Mucosa of rectum (tissue), 2 donors: ENCODE measurements around the gene ETFA.
"Not testable (repeated sequence)": the region's sequence is repeated elsewhere in the genome, so short reads cannot be mapped to it uniquely, and the experiment has no call there.

Source experiments
- H3K27ac ChIP-seq, 2 donors: one replicate each; pipeline ENCODE4 v1.7.0; 2013; ENCODE audit warnings: inconsistent platforms in 2 of 2, low read depth in 2 of 2, low read length in 2 of 2
- H3K27me3 ChIP-seq, 2 donors: one replicate each; pipeline ENCODE4 v1.7.0; 2013; ENCODE audit warnings: low read length in 2 of 2; ENCODE audit not compliant: control insufficient read depth in 2 of 2, insufficient read depth in 2 of 2
- H3K36me3 ChIP-seq, 2 donors: one replicate each; pipeline ENCODE4 v1.7.0; 2013; ENCODE audit warnings: low read length in 2 of 2; ENCODE audit not compliant: control insufficient read depth in 2 of 2, insufficient read depth in 2 of 2
- H3K4me1 ChIP-seq, 2 donors: one replicate each; pipeline ENCODE4 v1.7.0; 2013; ENCODE audit warnings: low read length in 2 of 2, mild to moderate bottlenecking in 1 of 2; ENCODE audit not compliant: control insufficient read depth in 2 of 2, insufficient read depth in 2 of 2
- H3K4me3 ChIP-seq, 2 donors: one replicate each; pipeline ENCODE4 v1.7.0; 2013; ENCODE audit warnings: low read length in 2 of 2
- H3K9ac ChIP-seq, 2 donors: one replicate each; pipeline ENCODE4 v1.7.0; 2013; ENCODE audit warnings: low read length in 2 of 2, low read depth in 1 of 2, mild to moderate bottlenecking in 1 of 2
- H3K9me3 ChIP-seq, 2 donors: one replicate each; pipeline ENCODE4 v1.7.0; 2013; ENCODE audit warnings: low read length in 2 of 2; ENCODE audit not compliant: control insufficient read depth in 2 of 2
- donor health status: healthy.
- donor health status: Normal muscosa, but diverticular disease.

Gene ETFA

GRCh38 chr15:76327191-76328105, 16.2 kb upstream of the ETFA start:
- Histone ChIP-seq H3K4me1 (no peaks in the 10 kb centered on the region), H3K27ac (no peak overlapping the region), H3K4me3 (no peak overlapping the region), H3K9ac (no peak overlapping the region), H3K9me3 (no peaks in the 10 kb centered on the region), H3K36me3 (no peaks in the 10 kb centered on the region), H3K27me3 (peaks cover 5 to 8% of the 10 kb centered on the region in 2 donors)

- Histone ChIP-seq H3K36me3 (no peaks in the 10 kb centered on the region), H3K27me3 (peaks cover 11 to 14% of the 10 kb centered on the region in 2 donors), H3K27ac (no peak overlapping the region), H3K4me1 (no peaks in the 10 kb centered on the region), H3K4me3 (no peak overlapping the region), H3K9ac (no peak overlapping the region), H3K9me3 (no peaks in the 10 kb centered on the region)
These were observed 14.4 kb upstream of the ETFA start for GRCh38 chr15:76325704-76326103.

- H3K4me3 ChIP-seq: no peak overlapping the region
- H3K27ac ChIP-seq: no peak overlapping the region
These were observed 12.8 kb upstream of the ETFA start for GRCh38 chr15:76324066-76324465.

GRCh38 chr15:76321602-76322001, 10.3 kb upstream of the ETFA start:
- H3K4me1 ChIP-seq: no peaks in the 10 kb centered on the region
- H3K4me3 ChIP-seq: no peak overlapping the region
- no peaks in the 10 kb centered on the region for H3K36me3 ChIP-seq
- no peaks in the 10 kb centered on the region for H3K9me3 ChIP-seq
- H3K9ac ChIP-seq: no peak overlapping the region
- H3K27ac ChIP-seq: no peak overlapping the region
- H3K27me3 ChIP-seq: peaks cover 9 to 11% of the 10 kb centered on the region in 2 donors

More at GRCh38 chr15:76324066-76324465, 12.8 kb upstream of the ETFA start:
- Histone ChIP-seq H3K36me3 (no peaks in the 10 kb centered on the region), H3K4me1 (no peaks in the 10 kb centered on the region), H3K9me3 (no peaks in the 10 kb centered on the region), H3K9ac (no peak overlapping the region), H3K27me3 (peaks cover 11% of the 10 kb centered on the region in 2 donors)

GRCh38 chr15:76321171-76321570, 9.9 kb upstream of the ETFA start:
- Histone ChIP-seq H3K9me3 (no peaks in the 10 kb centered on the region), H3K27ac (no peak overlapping the region), H3K4me1 (no peaks in the 10 kb centered on the region), H3K9ac (no peak overlapping the region), H3K27me3 (peaks cover 9 to 11% of the 10 kb centered on the region in 2 donors), H3K4me3 (no peak overlapping the region), H3K36me3 (no peaks in the 10 kb centered on the region)

GRCh38 chr15:76320012-76320411, 8.7 kb upstream of the ETFA start:
- no peak overlapping the region for H3K9ac ChIP-seq
- H3K4me3 ChIP-seq: no peak overlapping the region
- no peaks in the 10 kb centered on the region for H3K36me3 ChIP-seq
- H3K9me3 ChIP-seq: no peaks in the 10 kb centered on the region
- peaks cover 9 to 11% of the 10 kb centered on the region in 2 donors for H3K27me3 ChIP-seq
- H3K27ac ChIP-seq: no peak overlapping the region
- H3K4me1 ChIP-seq: no peaks in the 10 kb centered on the region

GRCh38 chr15:76313731-76314130, 2.5 kb upstream of the ETFA start:
- Histone ChIP-seq H3K4me3 (no peak overlapping the region), H3K27ac (no peak overlapping the region), H3K9ac (no peak overlapping the region), H3K36me3 (no peaks in the 10 kb centered on the region), H3K27me3 (no peaks in the 10 kb centered on the region), H3K9me3 (no peaks in the 10 kb centered on the region), H3K4me1 (peaks cover 10 to 13% of the 10 kb centered on the region in 2 donors)

GRCh38 chr15:76313175-76313567, 1.9 kb upstream of the ETFA start:
- not testable (repeated sequence) for H3K27me3 ChIP-seq, H3K36me3 ChIP-seq, H3K4me3 ChIP-seq, H3K9ac ChIP-seq, H3K9me3 ChIP-seq, H3K27ac ChIP-seq
- peaks cover 10 to 13% of the 10 kb centered on the region in 2 donors for H3K4me1 ChIP-seq

- Histone ChIP-seq H3K9me3 (no peaks in the 10 kb centered on the region), H3K9ac (no peak overlapping the region), H3K36me3 (no peaks in the 10 kb centered on the region), H3K27me3 (no peaks in the 10 kb centered on the region), H3K4me3 (no peak overlapping the region), H3K4me1 (peaks cover 10 to 13% of the 10 kb centered on the region in 2 donors), H3K27ac (no peak overlapping the region)
These were observed 1.4 kb upstream of the ETFA start for GRCh38 chr15:76312540-76313174.

- Histone ChIP-seq H3K36me3 (no peaks in the 10 kb centered on the region), H3K4me3 (peak overlapping the region; percentile 92 to 99), H3K27ac (peak overlapping the region; percentile 89 to 90), H3K9me3 (no peaks in the 10 kb centered on the region), H3K27me3 (no peaks in the 10 kb centered on the region), H3K4me1 (peaks cover 10 to 13% of the 10 kb centered on the region in 2 donors), H3K9ac (peak overlapping the region; percentile 90 to 93)
These were observed 682 bp downstream of the ETFA start for GRCh38 chr15:76310475-76311099.
